HepG2 (cell line): ENCODE data around the gene WNT16. TPM values are rescaled to one million over a fixed set of nuclear protein-coding genes. Genes with fewer than 3 reads are reported as not detected.

Experiments used
- ATAC-seq: fragments of 200-7000 bp; cut with Tn5 transposase; 3 replicates; pipeline ENCODE4 v1.9.1; 2020; ENCODE audit warnings: mild to moderate bottlenecking, moderate library complexity
- BruUV-seq: library from RNA; stranded (reverse); fragments of 400-500 nt; replicated peaks from 2 replicates; lab custom pipeline; 2021; lab: Mats Ljungman, UMichigan
- CTCF ChIA-PET: fragments of 300-600 bp; formaldehyde crosslinking; extraction: SDS; loops from one replicate; lab custom pipeline; 2021; ENCODE audit warnings: low total read pairs, inconsistent platforms, low intra/inter-chr PET ratio; lab: Yijun Ruan, JAX
- POLR2A ChIA-PET: fragments of 350-600 bp; sonication (Branson Sonifier 250); formaldehyde crosslinking; loops from one replicate; lab custom pipeline; 2020; ENCODE audit warnings: antibody characterized with exemption, inconsistent platforms; lab: Yijun Ruan, JAX
- DNase-seq: peaks from one replicate; pipeline ENCODE4 v3.0.0-alpha.2; 2015; ENCODE audit warnings: low spot score
- FAIRE-seq: peaks from 3 replicates; lab custom pipeline; 2011; peaks lifted over from hg19 to GRCh38; lab: Jason Lieb, UNC
- H2AFZ ChIP-seq: one replicate; pipeline ENCODE4 v1.6.1; 2011; ENCODE audit warnings: low read length, inconsistent platforms
- H3K27ac ChIP-seq: fragments of 300-600 bp; 3 replicates; pipeline ENCODE4 v1.8.0; 2011; ENCODE audit warnings: mixed run types, mild to moderate bottlenecking, mixed read lengths, low read length, inconsistent platforms; ENCODE audit not compliant: insufficient read depth; ENCODE audit errors: extremely low read length
- H3K27me3 ChIP-seq, 2 experiments: fragments of 200-600 bp in 1 of 2; 2 replicates in 1 of 2; 3 replicates in 1 of 2; pipeline versions ENCODE4 v1.6.0 to v1.8.0; 2011; ENCODE audit warnings: low read length in 2 of 2, mild to moderate bottlenecking in 2 of 2, moderate library complexity in 2 of 2, inconsistent platforms in 1 of 2; ENCODE audit not compliant: insufficient read depth in 2 of 2, control insufficient read depth in 1 of 2
- H3K36me3 ChIP-seq, 2 experiments: fragments of 200-600 bp in 1 of 2; replicated peaks in 1 of 2; 2 replicates in 1 of 2; 3 replicates in 1 of 2; pipeline versions ENCODE4 v1.5.1 to v1.8.0; 2011; ENCODE audit warnings: low read length in 2 of 2, inconsistent platforms in 1 of 2; ENCODE audit not compliant: insufficient read depth in 2 of 2, control insufficient read depth in 1 of 2
- H3K4me1 ChIP-seq: 2 replicates; pipeline ENCODE4 v1.5.1; 2012; ENCODE audit warnings: low read length, inconsistent platforms; ENCODE audit not compliant: insufficient read depth
- H3K4me2 ChIP-seq: 2 replicates; pipeline ENCODE4 v1.6.0; 2011; ENCODE audit warnings: low read depth, low read length, inconsistent platforms
- H3K4me3 ChIP-seq, 3 experiments: fragments of 200-600 bp in 1 of 3; sonication (generic), shearing (Covaris generic) in 1 of 3; replicated peaks in 1 of 3; 2 replicates each; pipeline ENCODE4 v1.5.1; 2011 to 2016; ENCODE audit warnings: low read length in 3 of 3, inconsistent platforms in 2 of 3, low read depth in 2 of 3, mild to moderate bottlenecking in 2 of 3, control low read depth in 1 of 3, mixed read lengths in 1 of 3; ENCODE audit not compliant: insufficient read depth in 1 of 3
- H3K79me2 ChIP-seq: one replicate; pipeline ENCODE4 v1.6.1; 2011; ENCODE audit warnings: low read length, inconsistent platforms; ENCODE audit not compliant: insufficient read depth
- H3K9ac ChIP-seq: 2 replicates; pipeline ENCODE4 v1.6.0; 2011; ENCODE audit warnings: mild to moderate bottlenecking, low read depth, low read length, inconsistent platforms; ENCODE audit not compliant: insufficient read depth
- H3K9me3 ChIP-seq: 2 replicates; pipeline ENCODE4 v1.5.1; 2012; ENCODE audit warnings: mild to moderate bottlenecking, low read length
- H4K20me1 ChIP-seq: 2 replicates; pipeline ENCODE4 v1.6.0; 2011; ENCODE audit warnings: inconsistent platforms, mild to moderate bottlenecking, low read length, moderate library complexity; ENCODE audit not compliant: insufficient read depth
- BHLHE40 ChIP-seq: IDR thresholded peaks from 2 replicates; pipeline ENCODE4 v1.6.1; 2011; ENCODE audit warnings: low read length, improper control_type of control experiment
- CSRNP1 ChIP-seq: sonication (generic); formaldehyde crosslinking; IDR thresholded peaks from 2 replicates; pipeline ENCODE4 v1.8.1; 2023; ENCODE audit warnings: mild to moderate bottlenecking, missing genetic modification reagents
- FOXA1 ChIP-seq, 2 experiments: fragments of 450-650 bp in 1 of 2; sonication (generic) in 1 of 2; formaldehyde crosslinking in 1 of 2; IDR thresholded peaks; 2 replicates each; pipeline versions ENCODE4 v1.4.0 to v1.6.1; 2016 to 2020; ENCODE audit warnings: missing genetic modification reagents in 1 of 2
- FOXJ3 ChIP-seq: sonication (generic); formaldehyde crosslinking; IDR thresholded peaks from 2 replicates; pipeline ENCODE4 v1.4.0; 2020; ENCODE audit warnings: missing genetic modification reagents, mild to moderate bottlenecking, borderline replicate concordance
- TRIM22 ChIP-seq: fragments of 450-650 bp; IDR thresholded peaks from 2 replicates; pipeline ENCODE4 v1.6.1; 2017
- ZNF619 ChIP-seq: sonication (generic); formaldehyde crosslinking; IDR thresholded peaks from 2 replicates; pipeline ENCODE4 v1.4.0; 2020; ENCODE audit warnings: mild to moderate bottlenecking, missing genetic modification reagents
- ZSCAN25 ChIP-seq: sonication (generic); formaldehyde crosslinking; IDR thresholded peaks from 2 replicates; pipeline ENCODE4 v1.8.0; 2022; ENCODE audit warnings: mild to moderate bottlenecking, missing genetic modification reagents
- WGBS: methylation state at CpG from one replicate; pipeline ENCODE4 v1.1.6; 2017; ENCODE audit warnings: low lambda C conversion rate; 5-methylcytosine and 5-hydroxymethylcytosine counted together
- in situ Hi-C: cut with HindIII; loops from 2 replicates; pipeline ENCODE4 v1.10.0; 2017; ENCODE audit warnings: low pct_unique_long_range_greater_than_20kb; ENCODE audit not compliant: extremely low pct_ligation_motif_present
- intact Hi-C: fragments of 100-400 bp; cut with micrococcal nuclease; formaldehyde crosslinking; loops from one replicate; pipeline ENCODE4 v1.10.0; 2022; ENCODE audit not compliant: unreplicated experiment
- polyA plus RNA-seq, 8 experiments: library from polyadenylated mRNA; depleted of rRNA in 3 of 8; stranded (reverse) in 7 of 8; unstranded in 1 of 8; fragments of >200 nt; fragmentation: Illumina TruSeq in 4 of 8; extraction: Trizol in 4 of 8; gene quantifications; 2 replicates each; pipeline versions ENCODE4 v1.2.1 to v1.2.3, GENCODE V29; 2011 to 2016; ENCODE audit warnings: low read depth in 4 of 8, missing spikeins in 1 of 8, mixed read lengths in 1 of 8; ENCODE audit not compliant: insufficient read depth in 1 of 8
- total RNA-seq, 5 experiments: library from RNA; depleted of rRNA; stranded (reverse); fragments of >200 nt; fragmentation: Illumina TruSeq; extraction: Trizol; gene quantifications; 2 replicates each; pipeline ENCODE4 v1.2.3, GENCODE V29; 2016; ENCODE audit warnings: low read depth in 1 of 5

WNT16 gene
- total and polyA plus RNA-seq, 2 of the 13 experiments (the other 11 are each of a cell fraction or from before 2014, with no cell fraction given) = not detected

- TF ChIP-seq ZNF619 (CRISPR knock-in tag) (no peak), BHLHE40 (no peak), TRIM22 (no peak), FOXA1 (IDR thresholded peaks at IDR 0.05) (no peak), FOXA1 (CRISPR knock-in tag; IDR thresholded peaks at IDR 0.05) (no peak), FOXJ3 (CRISPR knock-in tag) (no peak), CSRNP1 (no peak), ZSCAN25 (CRISPR knock-in tag) (no peak)
- H2AFZ ChIP-seq = no peak overlapping the region
- no peaks in the 10 kb centered on the region for H4K20me1 ChIP-seq
- BruUV-seq = no TSS peak
- CTCF ChIA-PET = no interaction called here
- no peak overlapping the region for H3K9ac ChIP-seq
- intact Hi-C loops (no loop called here), in situ Hi-C loops (no loop called here)
- no peak overlapping the region for H3K27ac ChIP-seq
- ATAC-seq (no peak), DNase-seq (no peak), FAIRE-seq (no peak)
- no peak overlapping the region for H3K4me3 ChIP-seq
- peaks cover 2 to 24% of the 10 kb centered on the region in 2 experiments; a peak in 3 of 5 replicates for H3K36me3 ChIP-seq
- no peaks in the 10 kb centered on the region for H3K4me1 ChIP-seq
- 99% methylated on average over 2 of the region's 2 CpGs for WGBS
- POLR2A ChIA-PET = no interaction called here
- H3K27me3 ChIP-seq = no peaks in the 10 kb centered on the region
- no peaks in the 10 kb centered on the region for H3K79me2 ChIP-seq
- no peak overlapping the region for H3K4me2 ChIP-seq
- H3K9me3 ChIP-seq = no peaks in the 10 kb centered on the region
These were observed 43.7 kb downstream of the WNT16 start for GRCh38 chr7:121372376-121373010.
